Activated T-helper 1 cell treated with Interleukin-2 at 50 U/mL for 16 hours (primary cell): ENCODE results near the gene SWSAP1.
"Not testable (repeated sequence)": the region's sequence is repeated elsewhere in the genome, so short reads cannot be mapped to it uniquely, and the experiment has no call there.

ENCODE experiments used
- DNase-seq: peaks from one replicate; pipeline ENCODE4 v3.0.0-alpha.2; 2020; ENCODE audit warnings: low read depth

The SWSAP1 gene

GRCh38 chr19:11378319-11379189, 4.1 kb downstream of the SWSAP1 start:
- no peak for DNase-seq

DNA sequence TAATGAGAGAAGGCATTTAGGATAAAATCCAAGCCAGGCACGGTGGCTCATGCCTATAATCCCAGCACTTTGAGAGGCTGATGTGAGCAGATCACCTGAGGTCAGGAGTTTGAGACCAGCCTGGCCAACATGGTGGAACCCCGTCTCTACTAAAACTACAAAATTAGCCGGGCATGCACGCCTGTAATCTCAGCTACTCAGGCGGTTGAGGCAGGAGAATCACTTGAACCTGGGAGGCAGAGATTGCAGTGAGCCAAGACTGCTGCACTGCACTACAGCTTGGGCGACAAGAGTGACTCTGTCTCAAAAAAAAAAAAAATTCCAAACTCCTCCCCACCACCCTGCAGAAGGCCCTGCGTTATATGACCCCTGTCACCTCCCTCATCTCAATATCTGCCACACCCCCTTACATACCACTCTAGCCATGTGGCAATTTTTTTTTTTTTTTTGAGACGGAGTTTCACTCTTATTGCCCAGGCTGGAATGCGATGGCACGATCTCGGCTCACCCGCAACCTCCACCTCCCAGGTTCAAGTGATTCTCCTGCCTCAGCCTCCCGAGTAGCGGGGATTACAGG, 4.9 kb downstream of the SWSAP1 start:
- DNase-seq: not testable (repeated sequence)

DNA sequence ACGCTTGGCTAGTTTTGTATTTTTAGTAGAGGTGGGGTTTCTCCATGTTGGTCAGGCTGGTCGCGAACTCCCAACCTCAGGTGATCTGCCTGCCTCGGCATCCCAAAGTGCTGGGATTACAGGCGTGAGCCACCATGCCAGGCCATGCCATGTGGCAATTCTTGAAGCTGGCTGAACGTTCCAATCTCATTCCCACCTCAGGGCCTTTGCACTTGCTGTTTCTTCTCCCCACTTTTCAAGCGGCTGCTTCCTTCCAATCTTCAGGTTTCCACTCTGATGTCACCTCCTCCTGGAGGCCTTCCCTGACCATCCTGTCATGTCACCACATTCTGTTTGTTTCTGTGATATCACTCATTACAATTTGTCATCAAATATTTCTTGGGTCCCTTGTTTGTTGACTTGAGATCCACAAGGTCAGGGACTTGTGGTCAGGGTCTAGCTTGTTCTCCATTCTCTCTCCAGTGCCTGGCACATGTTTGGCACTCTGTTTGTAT, 5.4 kb downstream of the SWSAP1 start:
- DNase-seq: no peak

GRCh38 chr19:11380653-11381537, 6.4 kb downstream of the SWSAP1 start:
- peak; percentile 95 for DNase-seq

GRCh38 chr19:11382898-11383705, 8.6 kb downstream of the SWSAP1 start:
- peak; percentile 13 for DNase-seq

DNA sequence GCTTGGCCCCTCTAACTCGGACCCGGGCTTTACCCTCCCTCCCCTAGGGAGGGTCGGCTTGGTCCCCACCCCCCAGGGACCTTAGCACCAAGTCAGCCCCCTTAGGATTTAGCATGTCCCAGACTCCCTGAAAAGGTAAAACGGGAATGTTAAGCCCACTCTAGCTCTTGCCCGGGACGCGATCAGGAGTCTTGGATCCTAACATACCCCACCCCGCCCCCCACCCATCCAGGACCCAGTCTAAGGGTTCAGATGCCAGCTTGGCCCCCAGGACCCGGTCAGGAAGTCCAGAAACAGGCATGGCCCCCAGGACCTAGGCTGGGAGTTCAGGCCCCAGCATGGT, 9.2 kb downstream of the SWSAP1 start:
- no peak for DNase-seq

- no peak for DNase-seq
Observed at GRCh38 chr19:11384778-11385129, 10.3 kb downstream of the SWSAP1 start.

GRCh38 chr19:11387162-11388034, 12.9 kb downstream of the SWSAP1 start:
- no peak for DNase-seq

- DNase-seq: no peak
Observed at GRCh38 chr19:11390359-11390758, 15.9 kb downstream of the SWSAP1 start.

DNA sequence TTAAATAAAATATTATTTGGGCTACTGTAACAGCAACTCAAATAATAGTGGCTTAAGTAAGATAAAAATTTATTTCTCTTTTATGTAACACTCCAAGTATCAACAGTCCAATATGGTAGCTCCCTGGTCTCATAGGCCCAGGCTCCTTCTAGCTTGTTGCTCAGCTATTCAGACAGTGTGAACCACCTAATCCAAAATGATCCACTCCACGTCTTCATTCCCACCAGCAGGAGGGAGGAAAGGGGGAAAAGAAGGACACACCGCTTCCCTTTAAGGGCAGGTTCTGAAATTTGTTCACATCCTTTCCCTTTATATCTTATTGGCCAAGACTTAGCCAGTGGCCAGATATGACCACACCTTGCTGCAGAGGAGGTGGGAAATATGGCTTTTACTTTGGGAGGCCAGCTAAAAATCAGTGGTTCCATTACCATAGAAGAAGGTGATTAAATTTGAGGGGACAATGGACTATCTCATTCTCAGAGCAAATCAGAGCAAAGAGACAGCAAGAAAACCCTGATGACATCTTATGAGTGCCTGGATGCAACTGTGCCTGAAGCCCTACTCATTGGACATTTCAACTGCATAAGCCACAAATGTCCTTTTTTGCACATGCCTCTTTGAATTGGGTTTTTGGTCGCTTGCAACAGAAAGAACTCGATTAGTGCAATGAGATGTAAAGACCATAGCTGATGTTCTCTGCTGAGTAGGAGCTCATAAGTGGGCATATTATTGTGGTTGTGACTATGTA, 16.6 kb downstream of the SWSAP1 start:
- no peak for DNase-seq

DNA sequence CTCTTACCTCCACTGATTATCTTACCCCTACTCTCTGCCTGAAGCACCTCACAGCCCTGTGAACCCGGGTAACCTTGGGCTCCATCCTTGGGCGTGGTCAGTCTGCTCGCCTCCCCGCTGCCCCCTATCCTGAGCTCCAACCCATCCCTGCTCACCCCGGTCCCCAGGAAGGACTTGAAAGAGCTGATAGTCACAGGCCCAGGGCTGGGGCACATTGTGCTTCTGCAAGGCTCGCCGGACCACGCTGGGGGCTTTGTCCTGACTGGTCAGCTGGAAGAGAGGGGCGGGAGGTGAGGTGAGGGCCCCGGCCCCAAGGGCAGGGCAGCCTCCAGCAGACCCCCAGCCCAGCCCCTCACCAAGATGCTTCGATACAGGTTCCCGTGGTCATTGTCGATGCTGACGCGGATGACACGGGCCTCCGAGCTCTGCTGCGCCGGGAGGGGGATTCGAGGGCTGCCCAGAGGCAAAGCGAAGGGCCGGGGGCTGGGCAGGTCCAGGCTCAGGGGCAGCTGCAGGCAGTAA, 22.7 kb downstream of the SWSAP1 start:
- no peak for DNase-seq

GRCh38 chr19:11399667-11400066, 25.2 kb downstream of the SWSAP1 start:
- no peak for DNase-seq

DNA sequence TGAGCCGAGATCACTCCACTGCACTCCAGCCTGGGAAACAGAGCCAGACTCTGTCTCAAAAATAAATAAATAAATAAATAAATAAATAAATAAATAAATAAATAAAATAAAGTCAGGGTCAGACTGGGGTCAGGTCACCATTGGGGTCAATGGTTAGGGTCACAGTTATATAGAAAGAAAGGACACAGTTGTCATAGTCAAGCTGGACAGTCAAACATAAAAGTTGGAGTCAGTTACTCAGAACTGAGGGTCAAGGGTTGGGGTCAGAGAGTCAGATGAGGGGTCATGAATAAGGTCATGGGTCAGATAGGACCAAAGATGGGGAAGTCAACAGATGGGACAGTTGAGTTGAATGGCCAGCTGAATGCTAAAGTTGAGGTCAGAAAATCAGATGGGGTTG, 26.3 kb downstream of the SWSAP1 start:
- DNase-seq: no peak

DNA sequence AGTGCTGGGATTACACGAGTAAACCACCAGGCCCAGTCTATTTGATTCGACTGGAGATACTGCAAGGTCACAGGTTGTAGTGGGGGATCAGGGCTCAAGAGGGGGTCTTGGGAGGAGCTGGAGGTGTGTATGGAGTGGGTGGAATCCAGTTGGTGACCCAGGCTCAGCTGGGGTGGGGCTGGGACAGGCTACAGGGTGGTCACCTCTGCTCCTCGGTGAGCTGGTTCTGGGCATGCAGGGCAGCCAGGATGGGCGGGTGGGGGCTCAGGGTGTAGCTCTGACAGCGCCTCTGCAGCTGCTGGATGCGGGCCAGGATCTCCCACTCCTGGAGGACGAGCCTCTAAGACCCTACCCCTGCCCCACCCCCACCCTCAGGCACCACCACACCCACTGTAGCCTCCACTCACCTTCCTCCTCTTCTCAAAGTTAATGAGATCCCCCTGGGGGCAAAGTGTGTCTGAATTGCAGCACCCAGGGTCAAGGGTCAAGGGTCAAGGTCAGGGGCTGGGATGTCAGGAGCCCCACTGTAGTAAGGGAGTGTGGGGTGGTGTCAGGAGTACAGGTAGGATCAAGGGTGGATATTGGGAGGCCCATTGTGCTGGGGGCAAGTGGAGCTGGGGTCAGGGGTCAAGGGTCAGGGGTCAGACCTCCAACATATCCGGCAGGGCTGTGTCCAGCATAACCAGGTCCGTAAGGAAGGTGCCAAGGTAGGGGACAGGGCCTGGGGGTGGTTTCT, 27.5 kb downstream of the SWSAP1 start:
- no peak for DNase-seq

DNA sequence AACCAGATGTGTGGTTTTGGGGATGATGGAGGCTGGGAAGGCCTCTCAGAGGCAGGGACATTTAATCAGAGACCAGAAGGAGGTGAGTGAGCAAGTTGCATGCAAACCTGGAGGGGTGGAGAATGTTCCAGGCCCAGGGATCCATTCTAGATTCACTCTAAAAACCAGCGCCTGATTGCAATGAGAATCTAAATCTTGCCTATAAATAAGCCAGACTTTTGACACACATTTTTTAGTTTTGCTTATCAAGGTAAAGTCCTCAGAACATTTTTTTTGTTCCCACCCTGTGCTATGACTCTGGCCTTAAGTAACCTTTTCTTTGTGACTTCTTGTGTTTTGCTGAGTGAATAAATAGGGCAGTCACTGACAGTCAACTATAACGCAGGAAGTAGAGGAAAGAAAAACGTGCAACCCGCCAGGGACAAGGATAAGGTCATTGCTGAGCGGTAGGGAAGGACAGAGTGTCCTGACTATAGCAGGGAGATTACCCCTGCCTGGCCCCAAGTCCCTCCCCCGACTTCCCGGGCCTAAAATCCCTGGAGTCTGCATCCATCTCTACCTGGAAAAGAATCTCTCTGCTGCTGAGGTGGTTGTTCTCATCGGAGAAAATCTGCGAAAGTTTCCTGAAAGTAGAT, 30.2 kb downstream of the SWSAP1 start:
- DNase-seq: no peak

GRCh38 chr19:11405846-11406643, 31.6 kb downstream of the SWSAP1 start:
- DNase-seq: no peak

DNA sequence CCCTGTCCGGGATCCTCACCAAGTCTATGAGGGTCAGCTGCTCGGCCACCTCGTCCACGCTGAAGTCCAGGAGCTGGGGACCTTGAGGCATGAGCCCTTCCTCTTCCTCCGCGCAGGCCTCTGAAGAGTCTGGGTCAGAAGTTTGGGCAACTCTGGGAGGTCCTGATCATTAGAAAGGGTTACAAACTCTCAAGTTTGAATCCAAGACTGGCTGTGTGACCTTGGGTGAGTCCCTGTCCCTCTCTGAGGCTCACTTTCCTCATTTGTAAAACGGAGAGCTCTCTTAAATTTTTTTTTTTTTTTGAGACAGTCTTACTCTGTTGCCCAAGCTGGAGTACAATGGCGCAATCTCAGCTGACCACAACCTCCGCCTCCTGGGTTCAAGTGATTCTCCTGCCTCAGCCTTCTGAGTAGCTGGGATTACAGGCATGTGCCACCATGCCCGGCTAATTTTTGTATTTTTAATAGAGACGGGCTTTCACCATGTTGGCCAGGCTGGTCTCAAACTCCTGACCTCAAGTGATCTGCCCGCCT, 32.3 kb downstream of the SWSAP1 start:
- not testable (repeated sequence) for DNase-seq

DNA sequence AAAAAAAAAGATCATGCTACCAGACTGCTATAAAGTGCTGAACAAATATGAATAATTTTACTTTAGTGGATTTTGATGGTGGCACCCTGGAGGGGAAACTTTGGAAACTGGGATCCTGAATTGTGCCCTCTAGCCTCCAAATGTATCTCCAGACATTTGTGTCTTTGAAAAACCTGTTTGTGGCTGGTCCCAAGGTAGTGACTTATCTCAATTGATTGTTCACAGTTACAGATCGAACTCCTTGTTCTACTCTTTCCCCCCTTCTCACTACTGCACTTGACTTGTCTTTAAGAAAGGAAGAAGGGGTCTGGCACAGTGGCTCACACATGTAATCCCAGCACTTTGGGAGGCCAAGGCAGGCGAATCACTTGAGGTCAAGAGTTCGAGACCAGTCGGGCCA, 34.1 kb downstream of the SWSAP1 start:
- no peak for DNase-seq
